AG09319 (cell line): ENCODE results near the gene GOT1.

ENCODE experiments used
- DNase-seq: peaks from one replicate; pipeline ENCODE4 v3.0.0-alpha.2; 2010; ENCODE audit warnings: low read depth; ENCODE audit errors: extremely low read depth
- CTCF ChIP-seq: IDR thresholded peaks from 2 replicates; pipeline ENCODE4 v1.5.1; 2011; ENCODE audit warnings: low read depth, mild to moderate bottlenecking, inconsistent platforms, low read length, moderate library complexity

GOT1 gene

GRCh38 chr10:99425204-99425603, 5.2 kb downstream of the GOT1 start:
- TF ChIP-seq CTCF, result no peak
- no peak for DNase-seq

GRCh38 chr10:99424656-99425055, 5.8 kb downstream of the GOT1 start:
- no peak for TF ChIP-seq CTCF
- no peak for DNase-seq

GRCh38 chr10:99422529-99423096, 7.8 kb downstream of the GOT1 start:
- TF ChIP-seq CTCF, result no peak
- DNase-seq, result no peak

- no peak for TF ChIP-seq CTCF
- no peak for DNase-seq
Measured at GRCh38 chr10:99421233-99421739, 9.1 kb downstream of the GOT1 start.

- no peak for TF ChIP-seq CTCF
- no peak for DNase-seq
Measured at GRCh38 chr10:99419688-99420087, 10.7 kb downstream of the GOT1 start.

- no peak for TF ChIP-seq CTCF
- no peak for DNase-seq
Measured at GRCh38 chr10:99418910-99419624, 11.4 kb downstream of the GOT1 start.

- TF ChIP-seq CTCF, result no peak
- DNase-seq, result no peak
Measured at GRCh38 chr10:99412099-99412498, 18.3 kb downstream of the GOT1 start.
